Stimulated activated CD4-positive, alpha-beta T cell treated with anti-CD3 and anti-CD28 coated beads, TNF-alpha, amount 100 ng/mL, for 48 hours (primary cell): ENCODE results near the gene GCLM.
A peak's percentile ranks its signal among the peaks of the same experiment; 100 is the strongest.
"Not testable (repeated sequence)": the region's sequence is repeated elsewhere in the genome, so short reads cannot be mapped to it uniquely, and the experiment has no call there.

ENCODE experiments used
- DNase-seq, 3 donors: peaks; one replicate each; pipeline ENCODE4 v3.0.0-alpha.2; 2020; ENCODE audit warnings: low read depth in 3 of 3

The GCLM gene

GRCh38 chr1:93909146-93910050 is at the start of gene GCLM:
Gene GCLM (minus strand): TSS chr1:93909430. CDS start chr1:93909163, 267 bp downstream.
- peak; percentile 76 to 88 (median 86) for DNase-seq

- DNase-seq = no peak
Measured at GRCh38 chr1:93958726-93959100, 49.5 kb upstream of the GCLM start.

- no peak for DNase-seq
Measured at GRCh38 chr1:93958032-93958725, 48.9 kb upstream of the GCLM start.

- no peak for DNase-seq
Measured at GRCh38 chr1:93955765-93956164, 46.5 kb upstream of the GCLM start.

GRCh38 chr1:93947002-93947686 is 37.9 kb upstream of the GCLM start:
- DNase-seq = not testable (repeated sequence)

GRCh38 chr1:93938461-93939145 is 29.4 kb upstream of the GCLM start:
- DNase-seq = no peak

GRCh38 chr1:93937997-93938396 is 28.8 kb upstream of the GCLM start:
- DNase-seq = no peak

- DNase-seq = no peak
Measured at GRCh38 chr1:93925206-93925605, 16.0 kb upstream of the GCLM start.

GRCh38 chr1:93919780-93920179 is 10.6 kb upstream of the GCLM start:
- DNase-seq = no peak

- DNase-seq = no peak
Measured at GRCh38 chr1:93917302-93917701, 8.1 kb upstream of the GCLM start.

GRCh38 chr1:93910880-93911279 is 1.6 kb upstream of the GCLM start:
- not testable (repeated sequence) for DNase-seq

- DNase-seq = no peak
Measured at GRCh38 chr1:93910305-93910704, 1.1 kb upstream of the GCLM start.

GRCh38 chr1:93908394-93909145 is 660 bp downstream of the GCLM start:
- peak; percentile 11 to 20 (median 14) for DNase-seq

- DNase-seq = no peak
Measured at GRCh38 chr1:93907718-93908117, 1.5 kb downstream of the GCLM start.

GRCh38 chr1:93906480-93906879 is 2.8 kb downstream of the GCLM start:
- DNase-seq = no peak

- DNase-seq = no peak
Measured at GRCh38 chr1:93905734-93906133, 3.5 kb downstream of the GCLM start.

GRCh38 chr1:93905051-93905450 is 4.2 kb downstream of the GCLM start:
- no peak for DNase-seq

GRCh38 chr1:93904228-93904627 is 5.0 kb downstream of the GCLM start:
- no peak for DNase-seq

- no peak for DNase-seq
Measured at GRCh38 chr1:93900723-93901504, 8.3 kb downstream of the GCLM start.

GRCh38 chr1:93899543-93900207 is 9.6 kb downstream of the GCLM start:
- no peak for DNase-seq
